Endothelial cell (in vitro differentiated cells): Measurements from ENCODE around the gene CDK14. TPM values are rescaled to one million over a fixed set of nuclear protein-coding genes. Genes with fewer than 3 reads are reported as not detected.

Experiments used
- DNase-seq: peaks from one replicate; pipeline ENCODE4 v3.0.0; 2021; ENCODE audit warnings: low spot score
- H3K27ac Mint-ChIP-seq: one replicate; pipeline ENCODE4 v1.8.0; 2021; ENCODE audit warnings: mixed read lengths, inconsistent platforms; ENCODE audit not compliant: unreplicated experiment
- H3K27me3 Mint-ChIP-seq: one replicate; pipeline ENCODE4 v1.8.0; 2021; ENCODE audit warnings: mild to moderate bottlenecking, moderate library complexity, mixed read lengths, inconsistent platforms; ENCODE audit not compliant: unreplicated experiment
- H3K36me3 Mint-ChIP-seq: one replicate; pipeline ENCODE4 v1.8.0; 2021; ENCODE audit warnings: mild to moderate bottlenecking, low read depth, mixed read lengths, inconsistent platforms; ENCODE audit not compliant: unreplicated experiment
- H3K4me1 Mint-ChIP-seq: one replicate; pipeline ENCODE4 v1.8.0; 2021; ENCODE audit warnings: mild to moderate bottlenecking, mixed read lengths, inconsistent platforms; ENCODE audit not compliant: unreplicated experiment
- H3K4me3 Mint-ChIP-seq: one replicate; pipeline ENCODE4 v1.8.0; 2021; ENCODE audit warnings: mild to moderate bottlenecking, mixed read lengths, inconsistent platforms; ENCODE audit not compliant: unreplicated experiment
- H3K9me3 Mint-ChIP-seq: one replicate; pipeline ENCODE4 v1.8.0; 2021; ENCODE audit warnings: mixed read lengths, inconsistent platforms; ENCODE audit not compliant: unreplicated experiment
- total RNA-seq: library from RNA; stranded (reverse); fragmentation: NEBNext Ultra II Directional; extraction: Animal tissue kit (Norgen Biotek cat#: 25700); gene quantifications from one replicate; pipeline ENCODE4 v1.2.1, GENCODE V29; 2021; ENCODE audit not compliant: unreplicated experiment
- TF ChIP-seq, protein P1 (sequence below): fragments of 200-600 bp; sonication (generic); IDR thresholded peaks from one replicate; pipeline ENCODE4 v1.5.0; 2021; ENCODE audit warnings: antibody characterized with exemption; ENCODE audit not compliant: unreplicated experiment

Gene CDK14
- total RNA-seq, 1 donor from 2014 or later = 30.2 TPM

DNA sequence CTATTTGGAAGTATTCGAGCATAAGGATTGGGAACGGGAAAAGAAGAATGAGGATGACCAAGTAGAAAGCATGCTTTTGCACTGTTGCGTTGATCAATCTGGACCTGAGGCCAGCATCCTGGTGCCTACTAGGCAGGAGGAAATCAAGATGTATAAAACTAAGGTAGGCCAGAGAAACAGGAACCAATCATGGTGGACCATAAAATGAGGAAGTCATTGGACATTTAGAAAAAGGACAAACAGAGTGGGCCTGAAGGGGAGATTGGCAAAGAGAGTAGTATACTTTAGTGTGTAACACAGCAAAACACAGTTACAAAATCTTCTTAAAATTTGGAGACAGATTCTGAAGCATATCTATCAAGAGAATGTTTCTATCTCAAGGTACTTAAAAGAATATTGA lies 497.1 kb downstream of the CDK14 start:
- TF ChIP-seq, protein P1, sequence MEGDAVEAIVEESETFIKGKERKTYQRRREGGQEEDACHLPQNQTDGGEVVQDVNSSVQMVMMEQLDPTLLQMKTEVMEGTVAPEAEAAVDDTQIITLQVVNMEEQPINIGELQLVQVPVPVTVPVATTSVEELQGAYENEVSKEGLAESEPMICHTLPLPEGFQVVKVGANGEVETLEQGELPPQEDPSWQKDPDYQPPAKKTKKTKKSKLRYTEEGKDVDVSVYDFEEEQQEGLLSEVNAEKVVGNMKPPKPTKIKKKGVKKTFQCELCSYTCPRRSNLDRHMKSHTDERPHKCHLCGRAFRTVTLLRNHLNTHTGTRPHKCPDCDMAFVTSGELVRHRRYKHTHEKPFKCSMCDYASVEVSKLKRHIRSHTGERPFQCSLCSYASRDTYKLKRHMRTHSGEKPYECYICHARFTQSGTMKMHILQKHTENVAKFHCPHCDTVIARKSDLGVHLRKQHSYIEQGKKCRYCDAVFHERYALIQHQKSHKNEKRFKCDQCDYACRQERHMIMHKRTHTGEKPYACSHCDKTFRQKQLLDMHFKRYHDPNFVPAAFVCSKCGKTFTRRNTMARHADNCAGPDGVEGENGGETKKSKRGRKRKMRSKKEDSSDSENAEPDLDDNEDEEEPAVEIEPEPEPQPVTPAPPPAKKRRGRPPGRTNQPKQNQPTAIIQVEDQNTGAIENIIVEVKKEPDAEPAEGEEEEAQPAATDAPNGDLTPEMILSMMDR = no peak
- no peak for DNase-seq
- H3K36me3 Mint-ChIP-seq = no peaks in the 10 kb centered on the region

DNA sequence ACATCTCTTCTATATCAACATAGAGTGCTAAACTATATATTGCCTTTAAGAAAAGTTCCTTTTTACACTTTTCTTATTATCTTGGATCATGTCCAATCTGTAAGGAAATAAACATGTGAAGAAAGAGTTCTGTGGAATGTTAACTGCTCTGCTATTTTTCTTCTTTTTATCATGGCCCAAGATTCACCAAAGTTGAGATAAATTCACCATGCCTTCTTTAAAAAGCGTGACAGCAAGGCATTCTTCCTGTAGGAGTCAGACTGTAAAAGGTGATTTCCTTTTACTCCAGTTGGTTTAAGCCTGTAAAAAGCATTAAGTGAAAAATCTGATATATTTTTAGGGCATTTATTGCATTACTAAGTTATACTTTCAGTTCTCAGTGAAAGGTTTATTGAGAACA lies 502.4 kb downstream of the CDK14 start:
- Mint-ChIP-seq H3K27me3 (no peaks in the 10 kb centered on the region), H3K36me3 (no peaks in the 10 kb centered on the region), H3K4me3 (no peak overlapping the region), H3K27ac (no peak overlapping the region), H3K4me1 (no peaks in the 10 kb centered on the region), H3K9me3 (no peaks in the 10 kb centered on the region)
- TF ChIP-seq, protein P1 = no peak
- DNase-seq = no peak

More for the DNA sequence above, 497.1 kb downstream of the CDK14 start:
- Mint-ChIP-seq H3K27me3 (no peaks in the 10 kb centered on the region), H3K4me1 (no peaks in the 10 kb centered on the region), H3K9me3 (no peaks in the 10 kb centered on the region), H3K4me3 (no peak overlapping the region), H3K27ac (no peak overlapping the region)

DNA sequence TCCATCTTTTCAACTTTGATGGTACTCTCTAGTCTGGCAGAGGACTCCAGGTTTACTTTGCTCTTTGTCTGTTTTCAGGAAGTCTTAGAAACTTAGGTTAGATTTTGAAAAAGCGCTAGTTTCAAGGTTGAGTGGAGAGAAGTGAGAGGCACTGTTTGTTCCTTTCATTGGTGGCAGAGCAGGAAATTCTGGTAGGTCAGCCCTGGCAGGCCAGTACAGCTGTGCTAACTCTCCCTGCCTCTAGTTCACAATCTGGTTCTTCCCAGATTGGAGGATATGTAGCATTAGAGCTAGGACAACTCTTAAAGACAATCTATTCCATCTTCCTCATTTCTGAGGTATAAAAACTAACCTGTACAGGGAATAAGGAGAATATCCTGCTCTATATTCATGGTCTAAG lies 507.2 kb downstream of the CDK14 start:
- Mint-ChIP-seq H3K4me1 (peaks cover 6% of the 10 kb centered on the region), H3K36me3 (no peaks in the 10 kb centered on the region), H3K9me3 (no peaks in the 10 kb centered on the region), H3K27ac (no peak overlapping the region), H3K4me3 (no peak overlapping the region), H3K27me3 (no peaks in the 10 kb centered on the region)
- DNase-seq = no peak
- TF ChIP-seq, protein P1 = no peak

DNA sequence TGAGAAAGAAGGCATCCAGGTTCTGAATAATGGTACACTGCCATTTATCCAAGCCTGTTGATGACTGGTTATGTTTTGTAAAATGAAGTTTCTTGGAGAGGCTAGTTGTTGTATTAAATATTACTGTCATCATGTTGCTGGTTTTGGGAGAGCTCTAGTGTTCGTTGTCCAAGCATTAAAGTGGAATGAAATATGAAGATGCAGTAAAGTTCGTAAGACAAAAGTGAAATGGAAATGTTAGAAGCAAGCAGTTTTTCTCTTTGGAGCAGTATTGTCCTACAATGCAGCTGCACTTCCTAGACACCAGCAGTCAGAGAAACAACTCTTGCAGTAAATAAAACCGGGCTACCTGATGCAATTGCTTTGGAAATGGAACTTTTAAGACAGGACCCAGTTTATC lies 511.3 kb downstream of the CDK14 start:
- H3K27ac Mint-ChIP-seq = no peak overlapping the region
- H3K4me3 Mint-ChIP-seq = no peak overlapping the region
- TF ChIP-seq, protein P1 = no peak
- H3K9me3 Mint-ChIP-seq = no peaks in the 10 kb centered on the region
- H3K4me1 Mint-ChIP-seq = peaks cover 6% of the 10 kb centered on the region
- no peaks in the 10 kb centered on the region for H3K27me3 Mint-ChIP-seq
- no peaks in the 10 kb centered on the region for H3K36me3 Mint-ChIP-seq
- DNase-seq = no peak

DNA sequence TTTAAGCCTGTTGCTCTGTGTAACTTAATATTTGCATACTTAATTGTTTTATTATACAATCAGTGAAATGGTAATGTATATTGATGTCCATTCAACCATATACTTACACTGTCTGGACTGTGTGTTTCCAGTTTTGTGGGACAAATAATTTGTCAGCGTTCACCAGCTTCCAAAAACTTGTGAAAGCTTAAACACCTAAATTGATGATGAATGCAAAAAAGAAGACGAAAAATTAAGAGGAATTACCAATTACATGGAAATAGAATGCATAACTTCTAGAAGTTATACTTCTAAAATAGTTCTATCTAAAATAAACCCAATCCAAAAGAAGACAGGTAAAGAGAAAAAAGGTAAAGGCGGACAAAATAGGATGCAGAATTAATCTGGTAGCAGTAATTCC lies 513.1 kb downstream of the CDK14 start:
- Mint-ChIP-seq H3K27me3 (no peaks in the 10 kb centered on the region), H3K36me3 (no peaks in the 10 kb centered on the region), H3K4me1 (peaks cover 9% of the 10 kb centered on the region), H3K4me3 (no peak overlapping the region), H3K9me3 (no peaks in the 10 kb centered on the region), H3K27ac (no peak overlapping the region)
- DNase-seq = no peak
- TF ChIP-seq, protein P1 = no peak
